ELF-1 (cell line): ENCODE results near the gene PC.
A peak's percentile ranks its signal among the peaks of the same experiment; 100 is the strongest.
"Not testable (repeated sequence)": the region's sequence is repeated elsewhere in the genome, so short reads cannot be mapped to it uniquely, and the experiment has no call there.

ENCODE experiments used
- DNase-seq: peaks from one replicate; pipeline ENCODE4 v3.0.0-alpha.2; 2016; ENCODE audit warnings: low read depth, low spot score

The PC gene

GRCh38 chr11:66843776-66844495, 114.2 kb downstream of the PC start:
- no peak for DNase-seq

- peak; percentile 93 for DNase-seq
Measured at GRCh38 chr11:66842896-66843775, 115.0 kb downstream of the PC start, which contains the start of gene RCE1. Gene RCE1 (plus strand): TSS chr11:66843441. CDS start chr11:66843456, 15 bp downstream.

GRCh38 chr11:66842501-66842895, 115.7 kb downstream of the PC start:
- no peak for DNase-seq

GRCh38 chr11:66841861-66842260, 116.3 kb downstream of the PC start:
- DNase-seq = no peak

GRCh38 chr11:66840317-66841091, 117.7 kb downstream of the PC start:
- DNase-seq = no peak

GRCh38 chr11:66835768-66836405, 122.3 kb downstream of the PC start:
- no peak for DNase-seq

- no peak for DNase-seq
Measured at GRCh38 chr11:66834943-66835342, 123.2 kb downstream of the PC start.

- DNase-seq = no peak
Measured at GRCh38 chr11:66834539-66834845, 123.7 kb downstream of the PC start.

GRCh38 chr11:66824573-66824972, 133.6 kb downstream of the PC start:
- DNase-seq = not testable (repeated sequence)

GRCh38 chr11:66823700-66824099, 134.5 kb downstream of the PC start:
- DNase-seq = no peak

GRCh38 chr11:66820901-66821300, 137.3 kb downstream of the PC start:
- DNase-seq = no peak

GRCh38 chr11:66820381-66820780, 137.8 kb downstream of the PC start:
- no peak for DNase-seq

GRCh38 chr11:66818231-66818955, 139.8 kb downstream of the PC start:
- DNase-seq = peak; percentile 42

- no peak for DNase-seq
Measured at GRCh38 chr11:66815646-66816045, 142.5 kb downstream of the PC start.

- no peak for DNase-seq
Measured at GRCh38 chr11:66814678-66815077, 143.5 kb downstream of the PC start.

GRCh38 chr11:66810576-66811185, 147.5 kb downstream of the PC start:
- DNase-seq = no peak

GRCh38 chr11:66809592-66809991, 148.6 kb downstream of the PC start:
- no peak for DNase-seq

GRCh38 chr11:66800720-66801428, 157.3 kb downstream of the PC start:
- DNase-seq = no peak

- not testable (repeated sequence) for DNase-seq
Measured at GRCh38 chr11:66799815-66800214, 158.4 kb downstream of the PC start.
